ENCODE measurements around the gene MTMR12. TPM values are rescaled to one million over a fixed set of nuclear protein-coding genes. Genes with fewer than 3 reads are reported as not detected.

The MTMR12 gene
- total and polyA plus RNA-seq, 2 of the 4 experiments (the other 2 are of a cell fraction), result 11.1 to 21.3 TPM

DNA sequence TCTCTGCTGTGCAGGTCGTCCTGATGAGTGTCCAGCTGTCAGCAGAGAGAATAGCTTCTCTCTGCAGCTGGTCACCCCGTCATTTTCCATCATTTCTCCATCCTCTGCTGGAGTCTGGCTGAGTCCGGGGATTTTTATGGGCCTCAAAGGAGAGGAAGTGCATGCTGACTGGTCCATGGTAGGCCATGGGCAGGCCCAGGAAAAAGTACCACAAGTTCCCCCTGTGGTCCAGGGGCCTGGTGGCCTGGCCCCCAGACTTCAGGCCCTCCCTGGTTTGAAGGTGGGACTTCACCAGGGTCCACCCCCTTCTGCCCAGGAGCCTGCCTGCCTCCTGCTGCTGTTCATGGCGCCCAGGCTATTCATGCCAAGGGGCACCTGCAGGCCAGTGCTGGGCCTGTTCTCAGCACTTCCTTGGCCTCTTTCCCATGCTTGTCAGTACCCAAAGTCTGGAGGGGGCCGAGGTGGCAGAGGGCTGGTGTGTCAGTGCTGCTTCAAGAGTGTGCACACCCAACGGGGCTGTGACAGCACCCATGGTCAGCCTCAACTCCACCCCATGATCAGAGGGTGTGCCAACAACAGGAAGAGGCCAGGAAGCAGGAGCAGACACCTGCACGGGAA is 7.3 kb upstream of the MTMR12 start:
- no peak overlapping the region for H3K14ac ChIP-seq (replicated peaks; ENCODE audit: low read depth, low read length)
- H3K23ac ChIP-seq (ENCODE audit: low read depth, low read length), result no peak overlapping the region
- no peak overlapping the region for H2BK20ac ChIP-seq (ENCODE audit: low read depth, low read length)
- no peaks in the 10 kb centered on the region for H3K4me1 ChIP-seq (ENCODE audit: control insufficient read depth, insufficient read depth, low read length)
- no peak overlapping the region for H3K4ac ChIP-seq (ENCODE audit: low read depth, low read length)
- H2AK9ac ChIP-seq (replicated peaks; ENCODE audit: low read depth, low read length, poor library complexity), result no peak overlapping the region
- ChIA-PET CTCF (interaction anchor here (0.6 to 1.1 kb wide), 2 partner anchors 24 to 88 kb away, joined by 3 read pairs; no protein-coding TSS in a partner anchor), POLR2A (ENCODE audit: unreplicated experiment) (no interaction called here)
- H3K79me1 ChIP-seq (ENCODE audit: low read depth in 1 of 2, low read length in 2 of 2), result no peaks in the 10 kb centered on the region
- H3K36me3 ChIP-seq (ENCODE audit: control insufficient read depth, insufficient read depth, low read length), result no peaks in the 10 kb centered on the region
- H3K18ac ChIP-seq (ENCODE audit: low read depth, low read length), result no peak overlapping the region
- no peak overlapping the region for H2AK5ac ChIP-seq (ENCODE audit: low read depth, low read length)
- ATAC-seq (ENCODE audit: low read depth), result no peak
- DNase-seq, result no peak
- H2BK120ac ChIP-seq (ENCODE audit: low read depth, low read length), result no peak overlapping the region
- H3K56ac ChIP-seq (ENCODE audit: extremely low read depth, insufficient read depth, low read length), result no peak overlapping the region
- peaks cover 10% of the 10 kb centered on the region for H3K9me3 ChIP-seq (ENCODE audit: control insufficient read depth, insufficient read depth, low read length)
- no peak overlapping the region for H3K4me2 ChIP-seq (ENCODE audit: low read depth, low read length)
- dilution Hi-C loops (cut with HindIII; ENCODE audit: low sequenced_read_pairs, unreplicated experiment) (no loop called here), in situ Hi-C loops (cut with MboI; ENCODE audit: low sequenced_read_pairs) (no loop called here), intact Hi-C loops (cut with micrococcal nuclease) (no loop called here)
- H3K27ac ChIP-seq (ENCODE audit: insufficient read depth, low read length), result no peak overlapping the region
- no peak overlapping the region for H2BK5ac ChIP-seq (ENCODE audit: low read depth, low read length, poor library complexity, severe bottlenecking)
- no peak overlapping the region for H4K91ac ChIP-seq (ENCODE audit: insufficient read depth, low read depth, low read length)
- H4K8ac ChIP-seq (ENCODE audit: low read depth in 2 of 2, low read length in 2 of 2), result no peak overlapping the region
- no peaks in the 10 kb centered on the region for H3K27me3 ChIP-seq (ENCODE audit: control insufficient read depth, insufficient read depth, low read length)
- H3K9ac ChIP-seq (ENCODE audit: low read depth, low read length), result no peak overlapping the region
- H2AFZ ChIP-seq (replicated peaks; ENCODE audit: low read length, poor library complexity), result no peak overlapping the region
- H4K5ac ChIP-seq (ENCODE audit: low read depth, low read length), result no peak overlapping the region
- H4K20me1 ChIP-seq (ENCODE audit: insufficient read depth, low read length), result no peaks in the 10 kb centered on the region
- no peak overlapping the region for H3K4me3 ChIP-seq (ENCODE audit: insufficient read depth, low read depth, low read length)
- 83% methylated on average over 1 of the region's 7 CpGs; no CpG with 5 or more reads in 1 of the 2 experiments for WGBS, 2 experiments (ENCODE audit: extremely low coverage in 2 of 2, insufficient read length in 1 of 2)
- TF ChIP-seq POLR2A (IDR thresholded peaks at IDR 0.05; ENCODE audit: low read depth, low read length) (no peak), CEBPB (IDR thresholded peaks at IDR 0.05; ENCODE audit: low read depth, low read length) (no peak)
- TF ChIP-seq, protein P1, sequence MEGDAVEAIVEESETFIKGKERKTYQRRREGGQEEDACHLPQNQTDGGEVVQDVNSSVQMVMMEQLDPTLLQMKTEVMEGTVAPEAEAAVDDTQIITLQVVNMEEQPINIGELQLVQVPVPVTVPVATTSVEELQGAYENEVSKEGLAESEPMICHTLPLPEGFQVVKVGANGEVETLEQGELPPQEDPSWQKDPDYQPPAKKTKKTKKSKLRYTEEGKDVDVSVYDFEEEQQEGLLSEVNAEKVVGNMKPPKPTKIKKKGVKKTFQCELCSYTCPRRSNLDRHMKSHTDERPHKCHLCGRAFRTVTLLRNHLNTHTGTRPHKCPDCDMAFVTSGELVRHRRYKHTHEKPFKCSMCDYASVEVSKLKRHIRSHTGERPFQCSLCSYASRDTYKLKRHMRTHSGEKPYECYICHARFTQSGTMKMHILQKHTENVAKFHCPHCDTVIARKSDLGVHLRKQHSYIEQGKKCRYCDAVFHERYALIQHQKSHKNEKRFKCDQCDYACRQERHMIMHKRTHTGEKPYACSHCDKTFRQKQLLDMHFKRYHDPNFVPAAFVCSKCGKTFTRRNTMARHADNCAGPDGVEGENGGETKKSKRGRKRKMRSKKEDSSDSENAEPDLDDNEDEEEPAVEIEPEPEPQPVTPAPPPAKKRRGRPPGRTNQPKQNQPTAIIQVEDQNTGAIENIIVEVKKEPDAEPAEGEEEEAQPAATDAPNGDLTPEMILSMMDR (conservative IDR thresholded peaks at IDR 0.05; ENCODE audit: low read depth, low read length), result no peak
- TF ChIP-seq, protein P2, sequence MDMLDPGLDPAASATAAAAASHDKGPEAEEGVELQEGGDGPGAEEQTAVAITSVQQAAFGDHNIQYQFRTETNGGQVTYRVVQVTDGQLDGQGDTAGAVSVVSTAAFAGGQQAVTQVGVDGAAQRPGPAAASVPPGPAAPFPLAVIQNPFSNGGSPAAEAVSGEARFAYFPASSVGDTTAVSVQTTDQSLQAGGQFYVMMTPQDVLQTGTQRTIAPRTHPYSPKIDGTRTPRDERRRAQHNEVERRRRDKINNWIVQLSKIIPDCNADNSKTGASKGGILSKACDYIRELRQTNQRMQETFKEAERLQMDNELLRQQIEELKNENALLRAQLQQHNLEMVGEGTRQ (IDR thresholded peaks at IDR 0.05; ENCODE audit: low read depth, low read length), result no peak
- TF ChIP-seq, protein P3, sequence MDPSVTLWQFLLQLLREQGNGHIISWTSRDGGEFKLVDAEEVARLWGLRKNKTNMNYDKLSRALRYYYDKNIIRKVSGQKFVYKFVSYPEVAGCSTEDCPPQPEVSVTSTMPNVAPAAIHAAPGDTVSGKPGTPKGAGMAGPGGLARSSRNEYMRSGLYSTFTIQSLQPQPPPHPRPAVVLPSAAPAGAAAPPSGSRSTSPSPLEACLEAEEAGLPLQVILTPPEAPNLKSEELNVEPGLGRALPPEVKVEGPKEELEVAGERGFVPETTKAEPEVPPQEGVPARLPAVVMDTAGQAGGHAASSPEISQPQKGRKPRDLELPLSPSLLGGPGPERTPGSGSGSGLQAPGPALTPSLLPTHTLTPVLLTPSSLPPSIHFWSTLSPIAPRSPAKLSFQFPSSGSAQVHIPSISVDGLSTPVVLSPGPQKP (IDR thresholded peaks at IDR 0.05; ENCODE audit: borderline replicate concordance, low read depth, low read length), result no peak
- no peaks in the 10 kb centered on the region for H3K9me1 ChIP-seq (ENCODE audit: insufficient read depth, low read length)
- no TSS peak for BruUV-seq (replicated peaks)
- no peak overlapping the region for H2BK15ac ChIP-seq (ENCODE audit: low read depth, low read length)

All from IMR-90 (cell line).